ENCODE results near the gene ZNF205.
A peak's percentile ranks its signal among the peaks of the same experiment; 100 is the strongest.
"Not testable (repeated sequence)": the region's sequence is repeated elsewhere in the genome, so short reads cannot be mapped to it uniquely, and the experiment has no call there.

ZNF205 gene

DNA sequence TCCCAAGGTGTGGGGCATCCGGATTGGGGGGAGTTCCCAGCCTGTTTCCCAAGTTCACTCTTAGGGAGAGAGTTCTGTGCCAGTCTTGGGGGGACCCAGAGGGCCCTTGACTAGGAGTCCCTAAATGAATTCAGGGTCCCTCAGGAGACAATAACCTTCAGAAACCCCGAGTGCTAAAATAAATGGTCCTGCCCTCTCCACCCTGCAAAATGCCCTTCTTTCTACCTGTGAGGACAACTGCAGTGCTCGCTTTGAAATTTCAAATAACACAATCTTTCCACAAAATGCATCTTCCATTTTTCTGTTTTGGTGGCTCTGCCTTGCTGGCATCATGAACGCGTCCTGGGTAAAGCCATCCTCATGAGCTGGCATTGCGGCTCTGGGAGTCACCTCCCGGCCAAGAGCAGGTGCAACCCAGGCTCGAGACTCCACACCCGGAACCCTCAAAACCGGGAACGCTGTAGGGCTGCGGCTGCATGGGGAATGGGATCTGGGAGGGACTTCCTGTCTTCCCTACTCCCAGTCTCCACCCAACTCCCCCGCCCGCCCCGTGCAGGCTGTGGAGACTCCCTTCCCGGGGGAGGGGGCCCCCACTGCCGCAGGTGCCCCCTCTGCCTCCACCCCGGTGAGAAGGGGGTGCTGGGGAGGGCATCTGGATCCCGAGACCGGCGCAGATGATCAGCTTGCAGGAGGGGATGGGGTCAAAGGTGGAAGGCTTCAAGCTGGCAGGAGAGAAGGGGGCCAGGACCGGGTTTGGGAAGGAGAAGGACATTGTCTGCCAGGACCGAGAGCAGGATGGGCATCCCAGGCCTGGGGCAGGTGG, at the start of gene ZNF205:
Gene ZNF205, plus strand, starts transcription at position 529 of the 823 bp plus-strand sequence. CDS start 845 bp downstream, outside the sequence.
- DNase-seq (ENCODE audit: low read depth in 2 of 2): no peak

DNA sequence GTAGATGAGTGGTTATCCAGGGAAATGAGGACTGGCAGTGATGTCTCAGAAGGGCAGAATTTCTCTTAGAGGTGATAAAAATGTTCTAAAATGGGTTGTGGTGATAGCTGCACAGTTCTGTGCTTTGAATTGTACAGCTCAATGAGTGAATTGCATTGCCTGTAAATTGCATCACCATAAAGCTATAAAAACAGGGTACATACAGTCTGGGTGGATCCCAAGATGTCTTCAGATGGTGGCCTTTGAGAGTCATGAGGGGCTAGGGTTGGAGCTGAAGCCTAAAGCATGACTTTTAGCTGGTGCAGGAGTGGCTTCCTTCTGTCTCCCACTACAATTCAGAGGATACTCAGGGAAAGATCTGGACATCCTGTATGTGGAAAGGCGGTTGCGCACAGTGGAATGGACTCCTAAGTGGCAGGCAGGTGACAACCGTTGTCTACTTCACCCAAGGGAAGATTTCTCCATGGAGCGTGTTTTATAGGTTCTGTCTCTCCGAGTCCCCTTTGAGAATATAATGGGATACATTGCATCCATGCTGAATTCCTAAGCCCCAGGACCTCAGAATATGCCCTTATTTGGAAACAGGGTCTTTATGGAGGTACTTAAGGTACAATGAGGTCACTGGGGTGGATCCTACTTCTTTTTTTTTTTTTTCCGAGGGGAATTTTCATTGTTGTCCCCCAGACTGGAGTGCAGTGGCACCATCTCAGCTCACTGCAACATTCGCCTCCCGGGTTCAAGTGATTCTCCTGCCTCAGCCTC, 48.6 kb upstream of the ZNF205 start:
- no peak for DNase-seq (ENCODE audit: low read depth in 2 of 2)

DNA sequence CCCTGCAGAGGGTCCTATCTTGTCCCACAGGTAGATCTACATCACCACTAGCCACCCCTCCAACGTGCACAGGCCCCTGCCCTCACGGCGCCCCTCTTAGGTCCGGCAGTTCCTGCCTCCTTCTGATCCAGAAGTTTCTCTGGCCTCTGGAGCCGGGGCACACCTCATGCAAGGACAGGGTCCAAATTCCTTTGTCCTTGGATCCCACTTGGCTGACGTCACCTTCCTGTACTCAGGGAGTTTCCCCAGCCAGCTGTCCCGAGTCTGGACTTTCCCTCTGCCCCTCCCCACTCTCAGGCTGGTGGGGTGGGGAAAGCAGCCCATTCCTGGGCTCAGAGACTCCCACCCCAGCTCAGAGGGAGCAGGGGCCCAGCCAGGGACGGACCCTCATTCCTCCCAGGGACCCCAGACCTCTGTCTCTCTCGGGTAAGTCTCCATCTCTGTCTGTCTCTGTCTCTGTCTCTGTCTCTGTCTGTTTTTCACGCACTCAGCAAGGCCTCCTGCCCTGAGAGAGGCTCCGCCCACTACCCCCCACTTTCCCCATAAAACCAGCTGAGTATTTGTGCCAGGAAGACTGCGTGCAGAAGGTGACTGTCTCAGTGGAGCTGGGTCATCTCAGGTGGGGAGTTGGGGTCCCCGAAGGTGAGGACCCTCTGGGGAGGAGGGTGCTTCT, 47.2 kb upstream of the ZNF205 start, which contains the start of gene IL32:
Gene IL32, plus strand, starts transcription at position 572 of the 673 bp plus-strand sequence. CDS start 172 bp downstream, outside the sequence.
- DNase-seq (ENCODE audit: low read depth in 2 of 2): peak; percentile 56 to 74

DNA sequence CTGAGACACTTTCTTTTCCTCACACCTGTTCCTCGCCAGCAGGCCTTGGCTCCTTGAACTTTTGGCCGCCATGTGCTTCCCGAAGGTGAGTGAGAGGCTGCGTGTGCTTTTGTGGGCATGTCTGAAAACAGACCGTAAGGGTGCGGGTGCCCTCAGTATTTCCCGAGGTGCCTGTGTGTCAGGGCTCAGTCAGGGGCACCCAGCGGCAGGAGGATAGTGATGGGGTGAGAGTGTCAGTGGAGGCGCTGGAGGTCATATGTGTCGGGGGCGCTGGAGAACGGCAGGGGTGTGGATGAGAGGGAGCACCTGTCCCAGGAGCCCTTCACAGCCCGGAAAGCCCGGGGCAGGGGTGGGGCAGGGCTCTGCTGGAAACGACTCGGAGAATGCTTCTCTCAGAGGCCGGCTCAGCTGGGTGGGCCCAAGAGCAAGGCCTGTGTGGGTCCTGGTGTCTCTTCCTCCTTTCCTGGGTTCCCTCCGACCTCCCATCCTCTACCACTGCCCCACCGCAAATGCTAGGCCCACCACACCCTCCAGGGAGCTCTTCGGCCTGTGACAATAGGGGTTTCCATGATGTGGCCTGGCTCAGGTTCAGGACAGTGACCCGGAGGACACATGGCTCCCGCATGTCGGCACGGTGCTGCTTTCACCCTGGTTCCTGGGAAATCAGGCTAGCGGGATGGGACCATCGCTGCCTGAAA, 46.5 kb upstream of the ZNF205 start:
- no peak for DNase-seq (ENCODE audit: low read depth in 2 of 2)

DNA sequence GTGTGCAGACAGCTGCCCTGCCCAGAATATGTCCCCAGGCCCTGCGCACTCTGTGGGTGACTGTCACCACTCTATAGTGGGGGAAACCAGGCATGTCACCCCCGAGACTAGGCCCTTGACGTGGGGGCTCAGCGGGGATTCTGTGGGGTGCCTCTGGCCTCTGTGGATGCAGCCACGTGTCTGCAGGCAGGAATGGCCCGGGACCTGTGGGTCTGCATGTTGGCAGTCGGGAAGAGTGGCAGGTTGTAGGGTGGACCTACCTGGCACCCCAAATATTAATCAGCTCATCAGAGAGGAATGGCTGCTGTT, 46.0 kb upstream of the ZNF205 start:
- no peak for DNase-seq (ENCODE audit: low read depth in 2 of 2)

DNA sequence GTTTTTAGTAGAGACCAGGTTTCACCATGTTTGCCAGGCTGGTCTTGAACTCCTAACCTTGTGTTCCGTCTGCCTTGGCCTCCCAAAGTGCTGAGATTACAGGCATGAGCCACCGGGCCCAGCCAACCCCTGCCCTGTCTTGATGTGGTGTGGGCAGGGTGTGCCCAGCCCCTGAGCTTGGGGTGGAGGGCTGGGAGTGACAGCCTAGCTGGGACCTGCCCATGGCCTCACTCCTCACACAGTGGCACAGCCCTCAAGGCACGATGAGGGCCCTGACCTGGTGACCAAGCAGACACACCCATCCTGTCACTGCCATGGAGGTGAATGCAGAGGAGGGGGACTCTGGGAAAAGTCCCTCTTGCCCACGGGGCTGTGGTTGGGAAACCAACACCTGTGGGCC, 43.9 kb upstream of the ZNF205 start:
- DNase-seq (ENCODE audit: low read depth in 2 of 2): no peak

DNA sequence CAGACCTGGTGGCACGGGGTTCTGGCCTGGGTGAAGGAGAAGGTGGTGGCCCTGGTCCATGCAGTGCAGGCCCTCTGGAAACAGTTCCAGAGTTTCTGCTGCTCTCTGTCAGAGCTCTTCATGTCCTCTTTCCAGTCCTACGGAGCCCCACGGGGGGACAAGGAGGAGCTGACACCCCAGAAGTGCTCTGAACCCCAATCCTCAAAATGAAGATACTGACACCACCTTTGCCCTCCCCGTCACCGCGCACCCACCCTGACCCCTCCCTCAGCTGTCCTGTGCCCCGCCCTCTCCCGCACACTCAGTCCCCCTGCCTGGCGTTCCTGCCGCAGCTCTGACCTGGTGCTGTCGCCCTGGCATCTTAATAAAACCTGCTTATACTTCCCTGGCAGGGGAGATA, 43.2 kb upstream of the ZNF205 start:
- DNase-seq (ENCODE audit: low read depth in 2 of 2): not testable (repeated sequence)

DNA sequence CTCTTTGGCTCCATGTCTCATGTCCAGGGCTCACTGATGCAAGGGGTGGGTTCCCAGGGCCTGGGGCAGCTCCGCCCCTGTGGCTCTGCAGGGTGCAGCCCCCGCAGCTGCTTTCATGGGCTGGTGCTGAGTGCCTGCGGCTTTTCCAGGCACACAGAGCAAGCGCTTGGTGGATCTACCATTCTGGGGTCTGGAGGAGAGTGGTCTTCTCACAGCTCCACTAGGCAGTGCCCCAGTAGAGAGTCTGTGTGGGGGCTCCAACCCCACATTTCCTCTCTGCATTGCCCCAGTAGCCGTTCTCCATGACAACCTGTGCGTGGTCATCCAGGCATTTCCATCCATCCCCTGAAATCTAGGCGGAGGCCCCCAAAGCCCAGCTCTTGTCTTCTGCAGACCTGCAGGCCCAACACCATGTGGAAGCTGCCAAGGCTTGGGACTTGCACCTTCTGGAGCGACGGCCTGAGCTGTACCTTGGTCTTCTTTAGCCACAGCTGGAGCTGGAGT, 41.7 kb upstream of the ZNF205 start:
- no peak for DNase-seq (ENCODE audit: low read depth in 2 of 2)

DNA sequence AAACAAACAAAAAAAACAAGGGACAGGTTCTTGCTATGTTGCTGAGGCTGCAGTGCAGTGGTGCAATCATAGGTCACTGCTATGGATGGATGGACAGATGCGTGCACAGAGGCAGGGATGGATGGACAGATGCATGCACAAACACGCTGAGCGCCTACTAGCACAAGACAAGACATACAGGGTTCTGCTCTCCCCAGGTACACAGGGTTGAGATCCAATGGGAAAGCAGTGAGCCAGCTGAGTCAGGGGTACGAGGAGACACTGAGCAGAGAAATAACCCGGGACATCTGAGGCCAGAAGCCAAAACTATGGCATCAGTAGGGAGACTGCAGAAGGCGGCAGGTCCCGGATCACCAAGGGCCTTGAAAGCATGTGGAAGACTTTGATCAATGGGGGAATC, 40.7 kb upstream of the ZNF205 start:
- no peak for DNase-seq (ENCODE audit: low read depth in 2 of 2)

DNA sequence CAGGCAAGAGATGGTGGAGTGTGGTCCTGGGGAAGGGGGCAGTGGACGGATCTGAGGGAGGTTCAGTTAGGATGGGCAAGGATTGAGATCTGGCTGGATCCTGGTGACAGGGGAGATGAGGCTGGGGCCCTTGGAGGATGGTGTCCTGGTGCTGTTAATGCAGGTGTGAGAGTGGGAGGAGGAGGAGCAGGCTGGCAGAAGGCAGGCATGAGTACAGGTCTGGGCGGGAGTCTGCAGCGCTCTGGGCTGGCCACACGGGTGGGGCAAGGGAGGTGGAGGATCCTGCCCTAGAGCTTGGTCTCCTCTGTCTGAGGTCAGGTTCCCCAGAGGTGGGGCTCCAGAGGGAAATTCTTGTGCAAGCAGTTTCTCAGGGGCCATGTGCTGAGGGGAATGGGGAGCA, 40.2 kb upstream of the ZNF205 start:
- DNase-seq (ENCODE audit: low read depth in 2 of 2): not testable (repeated sequence)

DNA sequence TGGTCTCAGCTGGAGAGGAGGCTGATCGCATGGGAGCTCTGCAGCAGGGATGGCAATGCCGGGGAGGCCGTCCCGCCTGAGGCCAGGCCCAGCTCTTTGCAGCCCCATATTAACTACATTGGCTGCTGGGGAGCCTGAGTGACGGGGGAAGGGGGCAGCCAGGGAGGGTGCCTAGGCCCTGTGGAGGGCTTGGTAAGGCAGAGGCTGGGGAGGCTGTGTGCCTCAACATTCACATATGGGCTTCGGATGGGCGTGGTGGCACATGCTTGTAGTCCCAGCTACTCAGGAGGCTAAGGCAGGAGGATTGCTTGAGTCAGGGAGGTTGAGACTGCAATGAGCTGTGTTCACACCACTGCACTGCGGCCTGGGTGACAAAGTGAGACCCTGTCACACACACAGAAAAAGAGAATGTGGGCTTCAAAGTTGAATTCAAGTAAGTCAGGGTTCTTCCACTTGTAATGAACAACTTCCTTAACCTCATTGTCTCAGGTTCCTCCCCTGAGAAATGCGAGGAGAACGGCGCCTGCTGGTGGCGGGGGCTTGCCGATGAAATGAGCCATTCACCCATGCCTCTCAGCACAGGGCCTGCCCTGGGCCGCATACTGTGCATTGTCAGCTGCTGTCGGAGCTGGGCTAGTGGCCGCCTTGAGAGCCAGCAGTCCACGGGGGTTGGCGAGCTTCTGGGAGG, 39.7 kb upstream of the ZNF205 start:
- not testable (repeated sequence) for DNase-seq (ENCODE audit: low read depth in 2 of 2)

DNA sequence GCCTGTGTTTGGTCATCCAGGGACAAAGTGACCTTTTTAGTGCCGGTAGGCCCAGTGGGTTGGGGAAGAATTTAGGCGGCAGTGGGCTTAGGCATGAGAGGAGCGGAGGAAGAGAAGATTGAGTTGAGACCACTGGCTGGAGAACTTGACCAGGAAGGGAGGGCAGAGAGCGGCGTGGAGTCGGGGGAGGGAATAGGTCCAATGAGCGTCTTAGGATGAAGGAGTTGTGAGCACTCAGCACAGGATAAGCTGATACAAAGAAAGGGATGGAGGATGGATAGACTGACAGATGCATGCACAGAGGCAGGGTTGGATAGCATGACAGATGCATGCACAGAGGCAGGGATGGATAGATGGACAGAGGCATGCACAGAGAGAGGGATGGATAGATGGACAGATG, 38.9 kb upstream of the ZNF205 start:
- DNase-seq (ENCODE audit: low read depth in 2 of 2): no peak

DNA sequence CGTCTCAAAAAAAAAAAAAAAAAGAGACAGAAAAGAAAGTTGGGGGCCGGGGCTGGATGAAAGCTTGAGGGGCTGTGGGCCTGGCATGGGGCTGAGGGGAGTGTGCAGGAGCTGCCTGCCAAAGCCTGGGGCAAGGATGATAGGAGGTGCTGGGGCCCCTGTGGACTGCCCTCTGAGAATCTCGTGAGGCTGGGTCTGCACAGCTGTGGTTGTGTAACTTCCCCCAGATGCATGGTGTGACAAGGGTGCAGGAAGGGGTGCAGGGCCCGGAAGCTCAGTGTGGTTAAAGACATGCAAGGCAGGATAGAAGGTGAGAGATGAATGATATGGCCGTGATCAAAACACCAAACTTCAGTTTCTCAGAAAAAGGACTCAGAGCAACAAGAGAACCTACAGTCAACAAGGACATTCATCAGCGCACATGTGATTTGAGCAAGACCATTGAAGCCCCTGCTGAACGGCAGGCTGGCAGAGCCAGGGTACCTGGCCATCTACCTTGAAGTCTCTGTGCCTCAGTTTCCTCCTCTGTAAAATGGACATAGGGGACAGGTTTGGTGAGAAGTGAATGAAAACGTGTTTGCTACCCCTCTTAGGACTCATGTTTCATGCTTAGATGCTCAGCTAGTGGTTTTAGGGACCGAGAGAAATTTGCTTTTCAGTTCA, 37.4 kb upstream of the ZNF205 start:
- peak; percentile 68 to 71 for DNase-seq (ENCODE audit: low read depth in 2 of 2)

DNA sequence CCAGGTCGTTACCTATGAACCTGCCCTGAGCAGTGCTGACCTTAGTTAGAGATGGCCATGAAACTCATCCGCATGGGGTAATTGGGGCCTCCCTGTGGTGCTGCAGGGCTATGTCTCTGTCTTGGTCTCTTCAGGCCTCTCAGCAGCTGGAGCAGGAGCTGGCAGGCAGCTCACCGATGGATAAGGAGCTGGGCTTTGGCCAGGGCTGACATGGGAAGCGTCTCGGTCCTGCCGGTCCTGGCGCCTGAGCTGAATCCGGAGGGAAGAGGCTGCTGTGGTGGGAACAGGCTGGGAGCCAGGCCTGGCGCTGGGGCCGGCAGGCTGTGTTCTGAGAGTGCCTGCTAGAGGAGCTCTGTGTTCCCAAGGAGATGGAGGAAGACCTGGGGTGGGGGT, 36.9 kb upstream of the ZNF205 start:
- DNase-seq (ENCODE audit: low read depth in 2 of 2): no peak

DNA sequence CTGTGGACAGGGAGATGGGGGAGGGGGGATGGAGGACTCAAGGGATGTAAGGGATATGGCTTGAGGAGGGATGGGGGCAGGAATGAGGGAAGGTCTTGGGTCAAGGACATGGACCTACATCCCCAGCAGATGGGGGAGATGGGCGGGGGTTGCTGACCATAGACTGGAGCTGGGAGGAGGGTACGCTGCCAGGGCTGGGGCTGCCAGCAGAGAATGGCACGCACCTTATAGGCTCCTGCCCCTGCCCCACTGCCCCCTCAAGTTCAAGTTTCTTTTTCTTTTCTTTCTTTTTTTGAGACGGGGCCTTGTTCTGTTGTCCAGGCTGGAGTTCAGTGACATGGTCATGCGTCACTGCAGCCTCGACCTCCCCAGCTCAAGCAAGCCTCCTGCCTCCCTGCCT, 36.4 kb upstream of the ZNF205 start:
- DNase-seq (ENCODE audit: low read depth in 2 of 2): not testable (repeated sequence)

DNA sequence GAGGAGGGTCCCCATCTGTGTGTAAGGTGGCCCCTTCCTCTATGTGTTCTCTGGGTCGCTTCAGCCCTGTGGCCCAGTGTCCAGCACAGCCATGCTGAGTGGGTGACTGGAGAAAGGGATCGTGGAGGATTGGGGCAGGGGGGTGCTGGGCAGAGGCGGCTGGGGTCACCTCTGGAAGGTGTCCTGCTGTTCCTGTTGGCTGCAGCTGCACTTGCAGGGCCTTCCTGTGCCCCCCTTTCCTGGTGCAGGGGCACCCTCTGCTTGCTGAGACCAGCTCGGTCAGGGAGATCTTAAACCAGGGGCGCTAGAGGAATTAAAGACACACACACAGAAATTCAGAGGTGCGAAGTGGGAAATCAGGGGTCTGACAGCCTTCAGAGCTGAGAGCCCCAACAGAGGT, 35.8 kb upstream of the ZNF205 start:
- no peak for DNase-seq (ENCODE audit: low read depth in 2 of 2)

DNA sequence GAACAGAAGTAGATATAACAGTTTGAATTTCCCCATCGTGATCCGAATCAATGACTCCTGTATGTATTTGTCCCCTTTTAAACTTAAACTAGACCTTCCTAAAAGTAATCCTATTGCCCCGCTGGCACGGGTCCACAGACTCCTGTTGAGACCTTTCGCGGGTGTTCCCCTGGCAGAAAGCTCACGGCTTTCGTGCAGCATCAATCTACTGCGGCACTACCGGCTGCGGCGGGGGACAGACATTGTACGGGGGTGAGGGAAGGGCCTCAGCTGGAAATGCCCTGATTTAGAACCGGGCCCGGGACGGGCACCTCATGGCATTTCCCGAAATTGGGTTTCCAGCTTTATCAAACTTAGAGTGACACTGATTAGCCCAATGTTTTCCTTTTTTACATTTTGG, 32.4 kb upstream of the ZNF205 start:
- DNase-seq (ENCODE audit: low read depth in 2 of 2): no peak

DNA sequence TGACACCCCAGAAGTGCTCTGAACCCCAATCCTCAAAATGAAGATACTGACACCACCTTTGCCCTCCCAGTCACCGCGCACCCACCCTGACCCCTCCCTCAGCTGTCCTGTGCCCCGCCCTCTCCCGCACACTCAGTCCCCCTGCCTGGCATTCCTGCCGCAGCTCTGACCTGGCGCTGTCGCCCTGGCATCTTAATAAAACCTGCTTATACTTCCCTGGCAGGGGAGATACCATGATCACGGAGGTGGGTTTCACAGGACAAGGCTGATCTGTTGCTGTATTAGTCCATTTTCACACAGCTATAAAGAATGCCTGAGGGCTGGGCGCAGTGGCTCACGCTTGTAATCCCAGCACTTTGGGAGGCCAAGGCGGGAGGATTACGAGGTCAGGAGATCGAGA, 30.4 kb upstream of the ZNF205 start:
- not testable (repeated sequence) for DNase-seq (ENCODE audit: low read depth in 2 of 2)

DNA sequence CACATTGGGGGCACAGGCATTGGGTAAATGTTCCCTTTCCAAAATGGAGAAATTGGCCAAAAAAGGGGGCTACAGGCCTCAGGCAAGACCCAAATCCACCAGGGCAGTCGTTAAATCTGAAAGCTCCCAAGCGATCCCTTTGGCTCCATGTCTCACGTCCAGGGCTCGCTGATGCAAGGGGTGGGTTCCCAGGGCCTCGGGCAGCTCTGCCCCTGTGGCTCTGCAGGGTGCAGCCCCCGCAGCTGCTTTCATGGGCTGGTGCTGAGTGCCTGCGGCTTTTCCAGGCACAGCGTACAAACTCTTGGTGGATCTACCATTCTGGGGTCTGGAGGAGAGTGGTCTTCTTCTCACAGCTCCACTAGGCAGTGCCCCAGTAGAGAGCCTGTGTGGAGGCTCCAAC, 29.0 kb upstream of the ZNF205 start:
- not testable (repeated sequence) for DNase-seq (ENCODE audit: low read depth in 2 of 2)

DNA sequence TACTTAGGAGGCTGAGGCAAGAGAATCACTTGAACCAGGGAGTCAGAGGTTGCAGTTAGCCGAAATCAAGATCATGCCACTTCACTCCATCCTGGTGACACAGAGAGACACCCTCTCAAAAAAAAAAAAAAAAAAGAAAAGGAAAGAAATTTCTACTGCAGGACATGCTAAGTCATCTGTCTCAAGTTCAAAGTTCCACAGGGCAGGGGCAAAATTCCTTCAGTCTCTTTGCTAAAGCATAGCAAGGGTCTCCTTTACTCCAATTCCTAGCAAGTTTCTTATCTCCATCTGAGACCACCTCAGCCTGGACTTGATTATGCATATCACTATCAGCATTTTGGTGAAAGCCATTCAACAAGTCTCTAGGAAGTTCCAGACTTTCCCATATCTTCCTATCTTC, 27.9 kb upstream of the ZNF205 start:
- no peak for DNase-seq (ENCODE audit: low read depth in 2 of 2)

Data from stimulated activated CD4-positive, alpha-beta T cell treated with anti-CD3 and anti-CD28 coated beads, Interleukin-4, amount 100 ng/mL, for 48 hours (primary cell).